Measurements from ENCODE around the gene CGNL1.

CGNL1 gene

GRCh38 chr15:57356178-57356577, 20.1 kb upstream of the CGNL1 start:
- Histone ChIP-seq H3K4me3 (replicated peaks; ENCODE audit: insufficient read depth, low read length) (no peak overlapping the region), H3K27me3 (ENCODE audit: insufficient read depth, poor library complexity, severe bottlenecking) (no peaks in the 10 kb centered on the region), H3K27ac (replicated peaks) (no peak overlapping the region)
- no peak for DNase-seq (ENCODE audit: low read depth in 1 of 2, low spot score in 1 of 2)
- TF ChIP-seq GABPA (IDR thresholded peaks at IDR 0.05; ENCODE audit: low read depth): no peak
- TF ChIP-seq POLR2AphosphoS5 (IDR thresholded peaks at IDR 0.05; ENCODE audit: low read depth): no peak
- TF ChIP-seq SPI1 (IDR thresholded peaks at IDR 0.05; ENCODE audit: borderline replicate concordance, low read depth): no peak
- TF ChIP-seq, protein P1, sequence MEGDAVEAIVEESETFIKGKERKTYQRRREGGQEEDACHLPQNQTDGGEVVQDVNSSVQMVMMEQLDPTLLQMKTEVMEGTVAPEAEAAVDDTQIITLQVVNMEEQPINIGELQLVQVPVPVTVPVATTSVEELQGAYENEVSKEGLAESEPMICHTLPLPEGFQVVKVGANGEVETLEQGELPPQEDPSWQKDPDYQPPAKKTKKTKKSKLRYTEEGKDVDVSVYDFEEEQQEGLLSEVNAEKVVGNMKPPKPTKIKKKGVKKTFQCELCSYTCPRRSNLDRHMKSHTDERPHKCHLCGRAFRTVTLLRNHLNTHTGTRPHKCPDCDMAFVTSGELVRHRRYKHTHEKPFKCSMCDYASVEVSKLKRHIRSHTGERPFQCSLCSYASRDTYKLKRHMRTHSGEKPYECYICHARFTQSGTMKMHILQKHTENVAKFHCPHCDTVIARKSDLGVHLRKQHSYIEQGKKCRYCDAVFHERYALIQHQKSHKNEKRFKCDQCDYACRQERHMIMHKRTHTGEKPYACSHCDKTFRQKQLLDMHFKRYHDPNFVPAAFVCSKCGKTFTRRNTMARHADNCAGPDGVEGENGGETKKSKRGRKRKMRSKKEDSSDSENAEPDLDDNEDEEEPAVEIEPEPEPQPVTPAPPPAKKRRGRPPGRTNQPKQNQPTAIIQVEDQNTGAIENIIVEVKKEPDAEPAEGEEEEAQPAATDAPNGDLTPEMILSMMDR (IDR thresholded peaks at IDR 0.05; ENCODE audit: insufficient read depth, low read length): no peak

DNA sequence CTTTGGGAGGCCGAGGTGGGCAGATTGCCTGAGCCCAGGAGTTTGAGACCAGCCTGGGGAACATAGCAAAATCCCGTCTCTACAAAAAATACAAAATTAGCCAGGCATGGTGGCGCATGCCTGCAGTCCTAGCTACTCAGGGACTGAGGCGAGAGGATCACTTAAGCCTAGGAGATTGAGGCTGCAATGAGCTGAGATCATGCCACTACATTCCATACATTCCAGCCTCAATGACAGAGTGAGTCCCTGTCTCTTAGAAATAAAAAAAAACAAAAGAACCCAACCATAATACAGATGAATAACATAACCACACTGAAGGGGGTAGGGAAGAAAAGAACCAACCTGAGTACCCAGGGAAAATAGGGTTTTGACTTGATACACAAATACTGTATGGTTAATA, 19.7 kb upstream of the CGNL1 start:
- Histone ChIP-seq H3K4me3 (replicated peaks; ENCODE audit: insufficient read depth, low read length) (no peak overlapping the region), H3K27ac (replicated peaks) (no peak overlapping the region), H3K27me3 (ENCODE audit: insufficient read depth, poor library complexity, severe bottlenecking) (no peaks in the 10 kb centered on the region)
- DNase-seq (ENCODE audit: low read depth in 1 of 2, low spot score in 1 of 2): no peak
- TF ChIP-seq POLR2AphosphoS5 (IDR thresholded peaks at IDR 0.05; ENCODE audit: low read depth) (no peak), GABPA (IDR thresholded peaks at IDR 0.05; ENCODE audit: low read depth) (no peak), SPI1 (IDR thresholded peaks at IDR 0.05; ENCODE audit: borderline replicate concordance, low read depth) (no peak)
- TF ChIP-seq, protein P1 (IDR thresholded peaks at IDR 0.05; ENCODE audit: insufficient read depth, low read length): no peak
- TF ChIP-seq, protein P2, sequence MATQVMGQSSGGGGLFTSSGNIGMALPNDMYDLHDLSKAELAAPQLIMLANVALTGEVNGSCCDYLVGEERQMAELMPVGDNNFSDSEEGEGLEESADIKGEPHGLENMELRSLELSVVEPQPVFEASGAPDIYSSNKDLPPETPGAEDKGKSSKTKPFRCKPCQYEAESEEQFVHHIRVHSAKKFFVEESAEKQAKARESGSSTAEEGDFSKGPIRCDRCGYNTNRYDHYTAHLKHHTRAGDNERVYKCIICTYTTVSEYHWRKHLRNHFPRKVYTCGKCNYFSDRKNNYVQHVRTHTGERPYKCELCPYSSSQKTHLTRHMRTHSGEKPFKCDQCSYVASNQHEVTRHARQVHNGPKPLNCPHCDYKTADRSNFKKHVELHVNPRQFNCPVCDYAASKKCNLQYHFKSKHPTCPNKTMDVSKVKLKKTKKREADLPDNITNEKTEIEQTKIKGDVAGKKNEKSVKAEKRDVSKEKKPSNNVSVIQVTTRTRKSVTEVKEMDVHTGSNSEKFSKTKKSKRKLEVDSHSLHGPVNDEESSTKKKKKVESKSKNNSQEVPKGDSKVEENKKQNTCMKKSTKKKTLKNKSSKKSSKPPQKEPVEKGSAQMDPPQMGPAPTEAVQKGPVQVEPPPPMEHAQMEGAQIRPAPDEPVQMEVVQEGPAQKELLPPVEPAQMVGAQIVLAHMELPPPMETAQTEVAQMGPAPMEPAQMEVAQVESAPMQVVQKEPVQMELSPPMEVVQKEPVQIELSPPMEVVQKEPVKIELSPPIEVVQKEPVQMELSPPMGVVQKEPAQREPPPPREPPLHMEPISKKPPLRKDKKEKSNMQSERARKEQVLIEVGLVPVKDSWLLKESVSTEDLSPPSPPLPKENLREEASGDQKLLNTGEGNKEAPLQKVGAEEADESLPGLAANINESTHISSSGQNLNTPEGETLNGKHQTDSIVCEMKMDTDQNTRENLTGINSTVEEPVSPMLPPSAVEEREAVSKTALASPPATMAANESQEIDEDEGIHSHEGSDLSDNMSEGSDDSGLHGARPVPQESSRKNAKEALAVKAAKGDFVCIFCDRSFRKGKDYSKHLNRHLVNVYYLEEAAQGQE (IDR thresholded peaks at IDR 0.05; ENCODE audit: insufficient replicate concordance, low read depth): no peak

DNA sequence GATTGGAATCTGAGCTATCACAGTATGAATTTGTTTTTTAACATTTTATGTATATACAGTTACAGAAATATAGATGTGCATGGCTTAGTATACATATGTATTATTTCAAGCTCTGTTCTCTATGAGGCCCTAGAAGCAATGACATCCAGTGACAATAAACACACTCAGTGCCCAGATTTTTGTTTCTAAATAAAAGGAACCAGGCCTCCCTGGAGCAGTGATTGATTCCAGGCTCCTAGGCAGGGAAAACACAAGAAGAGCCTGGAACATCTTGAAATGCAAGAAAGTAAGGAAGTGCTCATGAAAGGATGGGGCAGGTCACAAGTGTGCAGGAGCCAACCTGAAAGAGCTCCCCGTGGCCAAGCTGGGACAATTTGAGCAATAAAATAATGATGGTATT, 18.5 kb upstream of the CGNL1 start:
- H3K27me3 ChIP-seq (ENCODE audit: insufficient read depth, poor library complexity, severe bottlenecking): no peaks in the 10 kb centered on the region
- DNase-seq (ENCODE audit: low read depth in 1 of 2, low spot score in 1 of 2): no peak
- no peak overlapping the region for H3K4me3 ChIP-seq (replicated peaks; ENCODE audit: insufficient read depth, low read length)
- TF ChIP-seq GABPA (IDR thresholded peaks at IDR 0.05; ENCODE audit: low read depth) (no peak), POLR2AphosphoS5 (IDR thresholded peaks at IDR 0.05; ENCODE audit: low read depth) (no peak), SPI1 (IDR thresholded peaks at IDR 0.05; ENCODE audit: borderline replicate concordance, low read depth) (no peak)
- TF ChIP-seq, protein P1 (IDR thresholded peaks at IDR 0.05; ENCODE audit: insufficient read depth, low read length): no peak
- TF ChIP-seq, protein P2 (IDR thresholded peaks at IDR 0.05; ENCODE audit: insufficient replicate concordance, low read depth): no peak
- no peak overlapping the region for H3K27ac ChIP-seq (replicated peaks)

DNA sequence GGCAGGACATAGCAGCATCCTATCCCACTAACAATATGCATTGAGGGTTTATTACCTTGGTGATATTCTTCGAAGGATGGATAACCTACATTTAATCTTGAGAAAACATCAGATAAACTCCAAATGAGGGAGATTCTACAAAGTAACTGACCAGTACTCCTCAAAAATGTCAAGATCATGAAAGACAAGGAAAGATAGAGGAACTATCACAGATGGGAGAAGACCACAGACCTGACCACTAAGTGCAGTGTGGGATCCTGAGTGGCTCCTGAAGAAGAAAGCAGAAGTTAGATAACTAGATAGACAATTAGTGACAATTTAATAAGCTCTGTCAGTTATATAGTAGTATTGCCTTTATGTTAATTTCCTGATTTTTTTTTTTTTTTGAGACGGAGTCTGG, 17.7 kb upstream of the CGNL1 start:
- H3K4me3 ChIP-seq (replicated peaks; ENCODE audit: insufficient read depth, low read length): no peak overlapping the region
- H3K27ac ChIP-seq (replicated peaks): no peak overlapping the region
- H3K27me3 ChIP-seq (ENCODE audit: insufficient read depth, poor library complexity, severe bottlenecking): no peaks in the 10 kb centered on the region
- no peak for TF ChIP-seq GABPA (IDR thresholded peaks at IDR 0.05; ENCODE audit: low read depth)
- TF ChIP-seq, protein P2 (IDR thresholded peaks at IDR 0.05; ENCODE audit: insufficient replicate concordance, low read depth): no peak
- TF ChIP-seq, protein P1 (IDR thresholded peaks at IDR 0.05; ENCODE audit: insufficient read depth, low read length): no peak
- no peak; the same call in 1 of the 2 replicates for TF ChIP-seq POLR2AphosphoS5 (IDR thresholded peaks at IDR 0.05; ENCODE audit: low read depth)
- TF ChIP-seq SPI1 (IDR thresholded peaks at IDR 0.05; ENCODE audit: borderline replicate concordance, low read depth): no peak
- DNase-seq (ENCODE audit: low read depth in 1 of 2, low spot score in 1 of 2): peak in 1 of 2 experiments; percentile 68

All from HL-60 (cell line).